NCI-H146 (cell line): ENCODE data around the gene HCAR1.
A peak's percentile ranks its signal among the peaks of the same experiment; 100 is the strongest.
"Not testable (repeated sequence)": the region's sequence is repeated elsewhere in the genome, so short reads cannot be mapped to it uniquely, and the experiment has no call there.

ENCODE experiments used
- DNase-seq: peaks from one replicate; lab custom pipeline; 2025; lab: John Stamatoyannopoulos, UW

The HCAR1 gene

GRCh38 chr12:122721057-122721545 lies 9.5 kb downstream of the HCAR1 start:
- no peak for DNase-seq

- not testable (repeated sequence) for DNase-seq
These were observed 14.0 kb downstream of the HCAR1 start, which contains the start of gene HCAR3 for GRCh38 chr12:122716658-122717057. TSS of gene HCAR3 (minus strand) at chr12:122716811. CDS start at chr12:122716737, 74 bp downstream.

DNA sequence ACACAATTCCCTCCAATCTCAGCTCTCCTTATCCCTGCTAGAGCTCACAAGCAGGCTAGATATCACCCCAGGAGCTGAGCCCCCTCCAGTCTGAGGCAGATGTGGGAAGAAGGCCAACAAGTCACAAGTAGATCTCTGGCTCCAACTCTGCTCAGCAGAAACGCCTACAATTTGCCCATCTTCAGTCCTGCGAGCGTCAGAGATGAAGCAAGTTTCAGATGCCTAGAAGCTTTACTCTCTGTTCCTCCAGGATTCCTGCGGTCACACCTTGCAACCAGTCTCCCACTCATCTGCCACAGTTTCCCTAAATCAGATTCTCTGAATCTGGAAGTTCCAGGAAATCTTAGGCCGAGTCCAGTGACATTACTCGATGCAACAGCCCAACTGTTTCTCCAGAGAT lies 15.4 kb downstream of the HCAR1 start:
- DNase-seq: not testable (repeated sequence)

DNA sequence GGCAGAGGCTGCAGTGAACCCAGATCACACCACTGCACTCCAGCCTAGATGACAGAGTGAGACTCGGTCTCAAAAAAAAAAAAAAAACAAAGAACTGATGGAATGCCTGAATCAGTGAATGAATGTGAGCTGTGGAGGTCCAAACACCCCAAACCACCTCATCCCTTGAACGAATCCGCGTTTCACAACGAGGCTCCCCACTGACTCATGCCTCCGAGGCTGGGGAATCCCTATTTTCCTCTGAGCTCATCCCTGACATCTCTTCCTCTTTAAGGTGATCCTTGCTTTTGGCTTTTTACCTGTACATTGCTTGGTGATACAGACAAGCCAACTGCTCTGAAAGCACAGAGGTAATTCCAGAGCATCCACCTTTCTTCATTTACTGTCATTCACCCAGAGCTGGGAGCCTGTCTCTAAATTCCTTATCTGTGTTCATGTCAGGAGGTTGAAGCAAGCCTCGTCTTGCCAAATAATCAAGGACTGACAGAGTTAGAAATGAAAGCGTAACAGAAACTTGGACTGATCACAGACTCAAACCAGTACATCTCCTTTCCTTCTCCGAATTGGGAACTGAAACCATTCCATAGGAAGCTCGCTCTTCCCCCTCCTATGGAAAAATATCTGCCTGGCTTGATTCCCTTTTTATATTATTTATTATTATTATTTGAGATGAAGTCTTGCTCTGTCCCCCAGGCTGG lies 17.0 kb downstream of the HCAR1 start:
- not testable (repeated sequence) for DNase-seq

- not testable (repeated sequence) for DNase-seq
These were observed 19.4 kb downstream of the HCAR1 start for GRCh38 chr12:122711266-122711665.

DNA sequence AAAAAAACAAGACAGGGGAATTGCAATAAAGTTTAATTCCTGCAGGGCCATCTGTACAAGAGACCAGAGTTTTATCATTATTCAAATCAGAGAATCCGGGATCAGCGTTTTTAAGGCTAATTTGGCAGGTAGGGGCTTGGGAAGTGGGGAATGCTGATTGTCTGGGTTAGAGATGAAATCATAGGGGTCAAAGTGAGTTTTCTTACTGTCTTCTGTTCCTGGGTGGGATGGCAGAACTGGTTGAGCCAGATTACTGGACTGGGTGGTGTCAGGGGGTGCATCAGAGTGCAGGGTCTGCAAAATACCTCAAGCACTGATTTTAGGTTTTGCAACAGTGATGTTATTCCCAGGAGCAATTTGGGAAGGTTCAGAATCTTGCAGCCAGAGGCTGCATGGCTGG lies 20.3 kb downstream of the HCAR1 start:
- DNase-seq: not testable (repeated sequence)

- DNase-seq: not testable (repeated sequence)
These were observed 21.4 kb downstream of the HCAR1 start for GRCh38 chr12:122709287-122709686.

GRCh38 chr12:122703841-122704240 lies 26.8 kb downstream of the HCAR1 start:
- not testable (repeated sequence) for DNase-seq

- DNase-seq: not testable (repeated sequence)
These were observed 27.6 kb downstream of the HCAR1 start, which contains the start of gene HCAR2 for GRCh38 chr12:122702890-122703611. TSS of gene HCAR2 (minus strand) at chr12:122703357. CDS start at chr12:122703283, 74 bp downstream.

DNA sequence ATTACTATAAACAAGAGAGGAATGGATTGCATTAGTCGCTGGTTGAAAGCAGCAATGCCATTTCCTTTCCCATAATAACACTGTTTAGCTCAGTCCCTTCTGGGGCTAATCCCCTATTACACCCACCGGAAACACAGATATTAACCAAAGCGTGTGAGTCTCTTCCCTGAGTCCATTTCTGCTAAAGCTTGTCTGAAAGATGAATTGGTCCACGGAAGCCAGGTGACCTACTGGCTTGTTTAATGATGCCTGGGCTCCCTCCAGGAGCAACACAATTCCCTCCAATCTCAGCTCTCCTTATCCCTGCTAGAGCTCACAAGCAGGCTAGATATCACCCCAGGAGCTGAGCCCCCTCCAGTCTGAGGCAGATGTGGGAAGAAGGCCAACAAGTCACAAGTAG lies 29.2 kb downstream of the HCAR1 start:
- not testable (repeated sequence) for DNase-seq

GRCh38 chr12:122700038-122700710 lies 30.5 kb downstream of the HCAR1 start:
- not testable (repeated sequence) for DNase-seq

DNA sequence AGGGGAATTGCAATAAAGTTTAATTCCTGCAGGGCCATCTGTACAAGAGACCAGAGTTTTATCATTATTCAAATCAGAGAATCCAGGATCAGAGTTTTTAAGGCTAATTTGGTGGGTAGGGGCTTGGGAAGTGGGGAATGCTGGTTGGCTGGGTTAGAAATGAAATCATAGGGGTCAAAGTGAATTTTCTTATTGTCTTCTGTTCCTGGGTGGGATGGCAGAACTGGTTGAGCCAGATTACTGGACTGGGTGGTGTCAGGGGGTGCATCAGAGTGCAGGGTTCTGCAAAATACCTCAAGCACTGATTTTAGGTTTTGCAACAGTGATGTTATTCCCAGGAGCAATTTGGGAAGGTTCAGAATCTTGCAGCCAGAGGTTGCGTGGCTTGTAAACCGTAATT lies 33.7 kb downstream of the HCAR1 start:
- DNase-seq: not testable (repeated sequence)

DNA sequence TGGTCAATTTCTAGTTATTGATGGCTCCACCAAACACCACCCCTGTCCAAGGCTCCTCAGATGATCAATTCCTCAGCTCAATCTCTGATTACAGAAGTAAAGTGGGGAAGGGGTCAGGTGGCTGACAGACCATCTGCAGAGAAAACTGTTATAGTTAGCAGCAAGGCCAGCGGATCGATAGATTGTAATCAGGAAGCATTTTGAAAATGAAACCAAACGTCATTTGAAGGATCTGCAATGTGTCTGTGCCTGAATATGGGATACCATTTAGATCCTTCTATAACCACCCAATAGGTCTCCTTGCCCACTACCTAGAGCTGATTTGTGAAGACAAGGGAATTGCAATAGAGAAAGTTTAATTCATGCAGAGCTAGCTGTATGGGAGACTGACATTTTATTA lies 39.1 kb downstream of the HCAR1 start:
- DNase-seq: no peak

GRCh38 chr12:122688291-122688690 lies 42.4 kb downstream of the HCAR1 start:
- DNase-seq: peak; percentile 25

DNA sequence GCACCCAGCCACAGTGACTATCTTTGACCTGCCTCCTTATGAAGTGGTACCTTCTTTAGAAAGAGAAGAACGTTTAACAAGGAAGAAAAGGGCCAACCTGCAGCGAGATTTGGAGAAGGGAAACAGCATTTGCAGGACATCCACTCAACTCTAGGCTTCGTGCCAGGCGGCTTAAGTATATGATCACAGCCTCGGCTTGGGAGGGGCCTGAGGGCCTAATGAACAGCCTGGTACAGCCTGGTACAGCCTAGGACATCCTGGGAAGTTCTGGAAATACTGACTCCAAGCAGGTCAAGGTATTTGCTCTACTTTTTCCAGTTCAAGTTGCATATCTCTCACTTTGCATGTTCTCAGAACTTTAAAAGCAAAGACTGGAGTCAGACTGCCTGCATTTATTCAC lies 43.6 kb downstream of the HCAR1 start:
- DNase-seq: no peak

DNA sequence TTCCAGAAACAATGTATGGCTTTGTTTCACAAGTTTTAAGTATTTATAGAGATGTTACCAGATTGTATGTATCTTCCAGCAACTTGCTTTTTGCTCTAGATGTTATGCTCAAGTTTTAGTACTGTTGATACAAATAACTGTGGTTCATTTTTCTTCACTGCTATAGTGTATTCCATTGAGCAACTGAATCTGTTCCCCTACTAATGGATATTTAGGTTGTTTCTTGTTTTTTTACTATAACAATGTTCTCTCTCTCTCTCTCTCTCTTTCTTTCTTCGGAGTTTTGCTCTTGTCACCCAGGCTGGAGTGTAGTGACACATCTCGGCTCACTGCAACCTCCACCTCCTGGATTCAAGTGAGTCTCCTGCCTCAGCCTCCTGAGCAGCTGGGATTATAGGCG lies 44.1 kb downstream of the HCAR1 start:
- no peak for DNase-seq

DNA sequence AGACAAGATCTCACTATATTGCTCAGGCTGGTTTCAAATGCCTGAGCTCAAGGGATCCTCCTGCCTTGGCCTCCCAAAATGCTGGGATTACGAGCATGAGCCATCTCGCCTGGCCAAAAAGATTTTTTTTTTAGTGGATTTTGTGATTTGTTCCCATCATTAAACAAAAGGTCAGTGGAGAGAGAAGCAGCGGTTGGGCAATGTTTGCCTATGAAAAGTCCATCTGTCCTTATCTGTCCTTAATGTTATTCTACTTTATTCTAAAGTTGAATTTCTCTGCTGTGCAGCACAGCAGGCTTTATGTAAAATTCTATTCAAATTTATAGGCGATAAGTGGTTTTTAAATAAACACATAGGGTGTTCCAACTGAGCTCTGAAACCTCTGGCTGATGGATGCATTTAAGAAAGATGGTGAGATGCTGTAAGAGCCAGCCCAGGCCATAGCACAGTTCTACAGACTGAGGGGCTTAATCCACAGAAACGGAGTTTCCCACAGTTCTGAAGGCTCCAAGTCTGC lies 46.3 kb downstream of the HCAR1 start:
- DNase-seq: peak; percentile 56

GRCh38 chr12:122681814-122682213 lies 48.8 kb downstream of the HCAR1 start:
- no peak for DNase-seq

DNA sequence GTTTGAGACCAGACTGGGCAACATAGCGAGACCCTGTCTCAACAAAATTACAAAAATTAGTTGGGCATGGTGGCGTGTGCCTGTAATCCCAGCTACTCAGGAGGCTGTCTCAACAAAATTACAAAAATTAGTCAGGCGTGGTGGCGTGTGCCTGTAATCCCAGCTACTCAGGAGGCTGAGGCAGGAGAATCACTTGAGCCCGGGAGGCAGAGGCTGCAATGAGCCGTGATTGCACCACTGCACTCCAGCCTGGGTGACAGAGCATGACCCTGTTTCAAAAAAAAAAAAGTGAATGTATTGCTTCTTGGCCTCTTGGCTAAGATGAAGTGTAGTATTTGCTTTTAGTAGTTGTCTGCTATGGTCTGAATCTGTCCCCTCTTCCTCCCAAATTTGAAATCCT lies 49.7 kb downstream of the HCAR1 start:
- DNase-seq: not testable (repeated sequence)

GRCh38 chr12:122676781-122677180 lies 53.9 kb downstream of the HCAR1 start:
- not testable (repeated sequence) for DNase-seq
